Measurements from ENCODE around the gene KIFC1.

The KIFC1 gene

DNA sequence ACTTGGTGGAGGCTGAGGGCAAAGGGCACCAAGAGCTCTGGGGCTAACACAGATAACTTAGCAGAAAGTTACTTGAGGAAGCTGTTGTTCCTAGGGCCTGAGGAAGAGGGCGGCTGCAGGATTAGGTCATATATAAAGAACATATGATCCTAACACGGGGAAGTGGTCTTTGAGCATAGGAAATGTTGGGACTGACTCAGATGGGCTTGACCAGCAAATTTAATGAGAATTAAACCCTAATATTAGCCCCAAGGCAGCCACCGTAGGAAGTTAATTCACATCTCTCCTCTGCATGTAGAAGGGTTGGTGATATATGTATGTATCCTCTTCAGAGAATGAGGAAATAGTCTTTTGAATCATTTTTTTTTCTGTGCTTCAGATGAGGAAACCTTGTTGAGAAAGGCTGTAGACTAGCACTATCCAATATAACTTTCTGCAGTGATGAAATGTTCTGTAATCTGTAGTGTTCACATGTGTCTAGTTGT is 53.5 kb downstream of the KIFC1 start:
- TF ChIP-seq, protein P1, sequence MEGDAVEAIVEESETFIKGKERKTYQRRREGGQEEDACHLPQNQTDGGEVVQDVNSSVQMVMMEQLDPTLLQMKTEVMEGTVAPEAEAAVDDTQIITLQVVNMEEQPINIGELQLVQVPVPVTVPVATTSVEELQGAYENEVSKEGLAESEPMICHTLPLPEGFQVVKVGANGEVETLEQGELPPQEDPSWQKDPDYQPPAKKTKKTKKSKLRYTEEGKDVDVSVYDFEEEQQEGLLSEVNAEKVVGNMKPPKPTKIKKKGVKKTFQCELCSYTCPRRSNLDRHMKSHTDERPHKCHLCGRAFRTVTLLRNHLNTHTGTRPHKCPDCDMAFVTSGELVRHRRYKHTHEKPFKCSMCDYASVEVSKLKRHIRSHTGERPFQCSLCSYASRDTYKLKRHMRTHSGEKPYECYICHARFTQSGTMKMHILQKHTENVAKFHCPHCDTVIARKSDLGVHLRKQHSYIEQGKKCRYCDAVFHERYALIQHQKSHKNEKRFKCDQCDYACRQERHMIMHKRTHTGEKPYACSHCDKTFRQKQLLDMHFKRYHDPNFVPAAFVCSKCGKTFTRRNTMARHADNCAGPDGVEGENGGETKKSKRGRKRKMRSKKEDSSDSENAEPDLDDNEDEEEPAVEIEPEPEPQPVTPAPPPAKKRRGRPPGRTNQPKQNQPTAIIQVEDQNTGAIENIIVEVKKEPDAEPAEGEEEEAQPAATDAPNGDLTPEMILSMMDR (IDR thresholded peaks at IDR 0.05; ENCODE audit: unreplicated experiment in 3 of 3) = no peak
- peaks cover 68% of the 10 kb centered on the region for H3K36me3 Mint-ChIP-seq (ENCODE audit: low read depth)

DNA sequence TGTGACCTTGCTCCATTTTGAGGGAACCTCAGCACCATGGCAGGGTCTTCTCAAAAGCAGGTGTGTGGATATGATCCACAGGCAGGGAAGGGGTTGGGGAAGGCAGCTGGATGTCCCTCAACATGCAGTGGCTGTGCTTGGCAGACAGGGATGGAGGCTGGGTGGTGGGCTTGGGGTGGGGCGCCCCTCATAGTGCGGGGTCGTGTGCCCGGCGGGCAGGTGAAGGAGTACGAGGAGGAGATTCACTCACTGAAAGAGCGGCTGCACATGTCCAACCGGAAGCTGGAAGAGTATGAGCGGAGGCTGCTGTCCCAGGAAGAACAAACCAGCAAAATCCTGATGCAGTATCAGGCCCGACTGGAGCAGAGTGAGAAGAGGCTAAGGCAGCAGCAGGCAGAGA is 54.7 kb downstream of the KIFC1 start:
- H3K27me3 Mint-ChIP-seq (ENCODE audit: low read depth) = peaks cover 3% of the 10 kb centered on the region
- H3K4me3 Mint-ChIP-seq = no peak overlapping the region
- no peak overlapping the region for H3K27ac Mint-ChIP-seq
- TF ChIP-seq, protein P1 (IDR thresholded peaks at IDR 0.05; ENCODE audit: unreplicated experiment in 3 of 3) = no peak
- H3K36me3 Mint-ChIP-seq (ENCODE audit: low read depth) = peaks cover 64% of the 10 kb centered on the region
- H3K9me3 Mint-ChIP-seq = no peaks in the 10 kb centered on the region
- no peaks in the 10 kb centered on the region for H3K4me1 Mint-ChIP-seq

More for the DNA sequence above, 53.5 kb downstream of the KIFC1 start:
- Mint-ChIP-seq H3K27me3 (ENCODE audit: low read depth) (peaks cover 3% of the 10 kb centered on the region), H3K27ac (no peak overlapping the region), H3K4me3 (no peak overlapping the region), H3K9me3 (no peaks in the 10 kb centered on the region), H3K4me1 (no peaks in the 10 kb centered on the region)

DNA sequence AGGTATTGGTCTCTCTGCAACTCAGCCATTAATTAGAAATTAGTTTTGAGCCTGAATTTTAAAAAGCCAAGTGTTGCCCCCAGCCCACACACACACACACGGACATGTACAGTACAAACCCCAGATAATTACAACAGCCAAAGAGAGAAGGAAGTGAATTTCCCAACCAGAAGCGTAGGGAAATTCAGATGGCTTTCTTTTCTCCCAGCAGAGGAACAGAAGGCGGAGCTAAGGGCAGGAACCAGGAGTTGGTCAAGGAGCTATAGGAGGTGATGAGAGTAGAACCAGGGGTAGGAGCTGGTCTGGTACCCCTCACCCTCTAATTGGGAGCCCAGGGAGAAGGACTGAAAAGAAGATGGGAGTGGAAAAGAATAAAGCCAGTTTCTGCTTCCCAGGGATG is 58.8 kb downstream of the KIFC1 start:
- H3K27ac Mint-ChIP-seq = peak overlapping the region in 1 of 3 experiments; percentile 46
- TF ChIP-seq, protein P1 (IDR thresholded peaks at IDR 0.05; ENCODE audit: unreplicated experiment in 3 of 3) = no peak
- peaks cover 47% of the 10 kb centered on the region for H3K36me3 Mint-ChIP-seq (ENCODE audit: low read depth)
- H3K4me3 Mint-ChIP-seq = peak overlapping the region; percentile 26 to 71 (median 67)
- peaks cover 19% of the 10 kb centered on the region for H3K4me1 Mint-ChIP-seq
- peaks cover 3% of the 10 kb centered on the region for H3K27me3 Mint-ChIP-seq (ENCODE audit: low read depth)
- no peaks in the 10 kb centered on the region for H3K9me3 Mint-ChIP-seq

DNA sequence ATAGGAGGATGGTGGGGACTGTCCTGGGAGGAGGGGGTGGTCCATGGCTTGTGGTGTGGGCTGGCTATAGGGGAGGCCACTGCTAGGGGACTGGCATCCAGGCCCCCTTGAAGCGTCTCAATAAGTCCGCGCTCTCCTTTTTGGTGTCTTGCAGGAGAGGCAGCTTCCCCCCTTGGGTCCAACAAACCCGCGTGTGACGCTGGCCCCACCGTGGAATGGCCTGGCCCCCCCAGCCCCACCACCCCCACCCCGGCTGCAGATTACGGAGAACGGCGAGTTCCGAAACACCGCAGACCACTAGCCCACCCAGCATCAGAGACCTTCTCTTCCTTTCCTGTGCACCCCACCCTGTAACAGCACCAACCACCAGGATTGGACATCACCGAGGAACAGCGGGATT is 60.0 kb downstream of the KIFC1 start:
- peaks cover 3% of the 10 kb centered on the region for H3K27me3 Mint-ChIP-seq (ENCODE audit: low read depth)
- TF ChIP-seq, protein P1 (IDR thresholded peaks at IDR 0.05; ENCODE audit: unreplicated experiment in 3 of 3) = no peak
- H3K4me1 Mint-ChIP-seq = peaks cover 19% of the 10 kb centered on the region
- H3K4me3 Mint-ChIP-seq = peak overlapping the region in 2 of 3 experiments; percentile 20 to 46
- H3K36me3 Mint-ChIP-seq (ENCODE audit: low read depth) = peaks cover 51% of the 10 kb centered on the region
- H3K9me3 Mint-ChIP-seq = no peaks in the 10 kb centered on the region
- H3K27ac Mint-ChIP-seq = no peak overlapping the region

DNA sequence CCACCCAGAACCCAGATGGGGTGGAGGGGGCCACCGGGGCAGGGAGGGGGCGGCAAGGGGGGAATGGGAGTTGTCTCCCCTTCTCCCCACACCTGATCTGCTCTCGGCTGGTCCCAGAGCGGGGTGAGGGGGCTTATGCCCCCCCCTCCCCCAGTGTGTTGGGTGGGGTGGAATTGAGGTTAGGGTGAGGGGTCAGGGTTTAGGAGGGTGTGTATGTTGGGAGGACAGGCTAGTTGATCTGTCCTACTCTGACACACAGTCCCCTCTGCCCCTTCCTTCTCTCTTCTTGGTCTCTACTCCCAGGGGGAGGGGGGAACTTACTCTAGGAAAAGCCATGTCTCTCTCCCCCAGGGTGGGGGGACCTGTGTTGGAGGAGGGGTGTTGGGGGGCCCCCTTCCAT is 60.9 kb downstream of the KIFC1 start:
- H3K27me3 Mint-ChIP-seq (ENCODE audit: low read depth) = peaks cover 3% of the 10 kb centered on the region
- no peaks in the 10 kb centered on the region for H3K9me3 Mint-ChIP-seq
- peaks cover 19% of the 10 kb centered on the region for H3K4me1 Mint-ChIP-seq
- TF ChIP-seq, protein P1 (IDR thresholded peaks at IDR 0.05; ENCODE audit: unreplicated experiment in 3 of 3) = no peak
- H3K36me3 Mint-ChIP-seq (ENCODE audit: low read depth) = peaks cover 52% of the 10 kb centered on the region
- H3K27ac Mint-ChIP-seq = no peak overlapping the region
- H3K4me3 Mint-ChIP-seq = no peak overlapping the region

DNA sequence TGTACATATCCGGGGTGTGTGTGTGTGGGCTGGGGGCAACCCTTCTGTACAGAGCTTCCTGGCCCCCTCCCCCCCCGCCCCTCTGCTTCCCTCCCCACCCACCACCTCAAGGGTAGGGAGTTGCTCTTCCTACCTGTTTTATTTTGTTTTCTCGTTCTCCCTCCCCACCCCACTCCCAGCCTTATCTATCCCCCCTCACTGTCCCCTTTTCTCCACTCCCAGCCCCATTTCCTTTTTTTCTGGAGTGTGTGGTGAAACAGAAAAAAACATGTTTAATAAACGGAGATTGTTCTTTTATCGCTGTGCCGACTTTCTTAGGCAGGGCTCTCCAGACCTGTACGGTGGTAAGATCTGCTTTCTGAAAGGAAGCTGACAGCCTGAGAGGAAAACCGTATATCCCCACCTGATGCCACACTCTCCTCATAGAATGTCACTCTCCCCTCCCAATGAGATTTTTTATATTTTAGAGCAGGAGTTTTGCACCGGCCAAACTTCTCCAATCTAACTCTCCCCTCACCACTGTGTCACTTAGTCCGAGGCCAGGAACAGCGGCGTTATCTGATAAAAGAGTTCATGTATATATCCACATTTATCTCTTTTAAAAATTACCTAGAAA is 61.9 kb downstream of the KIFC1 start:
- Mint-ChIP-seq H3K9me3 (peaks cover 1% of the 10 kb centered on the region), H3K27me3 (ENCODE audit: low read depth) (peaks cover 2% of the 10 kb centered on the region), H3K4me3 (peak overlapping the region; percentile 91 to 92 (median 92)), H3K4me1 (peaks cover 19% of the 10 kb centered on the region), H3K36me3 (ENCODE audit: low read depth) (peaks cover 43% of the 10 kb centered on the region), H3K27ac (peak overlapping the region; percentile 64 to 84 (median 78))
- TF ChIP-seq, protein P1 (IDR thresholded peaks at IDR 0.05; ENCODE audit: unreplicated experiment in 3 of 3) = no peak
